Mucosa of stomach (tissue), 1 donor: ENCODE data around the gene STK11.

ENCODE experiments used
- H3K27me3 ChIP-seq: one replicate; pipeline ENCODE4 v1.7.0; 2013; ENCODE audit warnings: mild to moderate bottlenecking, low read length; ENCODE audit not compliant: control insufficient read depth, insufficient read depth
- H3K36me3 ChIP-seq: one replicate; pipeline ENCODE4 v1.7.0; 2013; ENCODE audit warnings: low read length; ENCODE audit not compliant: control insufficient read depth, insufficient read depth
- H3K4me1 ChIP-seq: one replicate; pipeline ENCODE4 v1.7.0; 2013; ENCODE audit warnings: mild to moderate bottlenecking, low read length; ENCODE audit not compliant: control insufficient read depth, insufficient read depth
- H3K4me3 ChIP-seq: one replicate; pipeline ENCODE4 v1.7.0; 2013; ENCODE audit warnings: low read length
- H3K9ac ChIP-seq: one replicate; pipeline ENCODE4 v1.7.0; 2013; ENCODE audit warnings: mild to moderate bottlenecking, low read length, moderate library complexity
- H3K9me3 ChIP-seq: one replicate; pipeline ENCODE4 v1.7.0; 2013; ENCODE audit warnings: mild to moderate bottlenecking, low read length, moderate library complexity; ENCODE audit not compliant: control insufficient read depth
- donor health status: Pancreatic carcinoma.

The STK11 gene

GRCh38 chr19:1226227-1226518 lies 20.6 kb downstream of the STK11 start:
- Histone ChIP-seq H3K27me3 (no peaks in the 10 kb centered on the region), H3K9ac (no peak overlapping the region), H3K36me3 (peaks cover 7% of the 10 kb centered on the region), H3K9me3 (no peaks in the 10 kb centered on the region), H3K4me1 (peaks cover 3% of the 10 kb centered on the region), H3K4me3 (no peak overlapping the region)

GRCh38 chr19:1226522-1227303 lies 21.1 kb downstream of the STK11 start:
- H3K36me3 ChIP-seq = peaks cover 7% of the 10 kb centered on the region
- H3K9ac ChIP-seq = no peak overlapping the region
- no peaks in the 10 kb centered on the region for H3K27me3 ChIP-seq
- no peak overlapping the region for H3K4me3 ChIP-seq
- peaks cover 7% of the 10 kb centered on the region for H3K4me1 ChIP-seq
- no peaks in the 10 kb centered on the region for H3K9me3 ChIP-seq

- H3K4me3 ChIP-seq = no peak overlapping the region
- H3K9ac ChIP-seq = no peak overlapping the region
- H3K9me3 ChIP-seq = no peaks in the 10 kb centered on the region
- H3K36me3 ChIP-seq = peaks cover 7% of the 10 kb centered on the region
- peaks cover 2% of the 10 kb centered on the region for H3K27me3 ChIP-seq
- H3K4me1 ChIP-seq = peaks cover 15% of the 10 kb centered on the region
Measured at GRCh38 chr19:1227304-1228054, 21.9 kb downstream of the STK11 start.

- Histone ChIP-seq H3K36me3 (no peaks in the 10 kb centered on the region), H3K9ac (no peak overlapping the region), H3K4me1 (peaks cover 23% of the 10 kb centered on the region), H3K27me3 (peaks cover 5% of the 10 kb centered on the region), H3K9me3 (no peaks in the 10 kb centered on the region), H3K4me3 (no peak overlapping the region)
Measured at GRCh38 chr19:1228161-1228957, 22.8 kb downstream of the STK11 start.

GRCh38 chr19:1229056-1229923 lies 23.7 kb downstream of the STK11 start:
- Histone ChIP-seq H3K4me1 (peaks cover 28% of the 10 kb centered on the region), H3K9ac (no peak overlapping the region), H3K4me3 (no peak overlapping the region), H3K36me3 (no peaks in the 10 kb centered on the region), H3K27me3 (peaks cover 5% of the 10 kb centered on the region), H3K9me3 (no peaks in the 10 kb centered on the region)

- H3K36me3 ChIP-seq = no peaks in the 10 kb centered on the region
- H3K4me3 ChIP-seq = no peak overlapping the region
- H3K27me3 ChIP-seq = peaks cover 5% of the 10 kb centered on the region
- H3K9me3 ChIP-seq = no peaks in the 10 kb centered on the region
- H3K4me1 ChIP-seq = peaks cover 31% of the 10 kb centered on the region
- H3K9ac ChIP-seq = no peak overlapping the region
Measured at GRCh38 chr19:1229924-1230782, 24.6 kb downstream of the STK11 start.

GRCh38 chr19:1230783-1231489 lies 25.4 kb downstream of the STK11 start:
- peaks cover 10% of the 10 kb centered on the region for H3K27me3 ChIP-seq
- H3K4me1 ChIP-seq = peaks cover 31% of the 10 kb centered on the region
- H3K9me3 ChIP-seq = no peaks in the 10 kb centered on the region
- no peaks in the 10 kb centered on the region for H3K36me3 ChIP-seq
- no peak overlapping the region for H3K9ac ChIP-seq
- no peak overlapping the region for H3K4me3 ChIP-seq

- peaks cover 17% of the 10 kb centered on the region for H3K27me3 ChIP-seq
Measured at GRCh38 chr19:1231729-1232637, 26.4 kb downstream of the STK11 start.

GRCh38 chr19:1232652-1233072 lies 27.1 kb downstream of the STK11 start:
- H3K36me3 ChIP-seq = no peaks in the 10 kb centered on the region
- H3K9me3 ChIP-seq = no peaks in the 10 kb centered on the region
- peaks cover 31% of the 10 kb centered on the region for H3K4me1 ChIP-seq
- no peak overlapping the region for H3K9ac ChIP-seq
- peaks cover 23% of the 10 kb centered on the region for H3K27me3 ChIP-seq
- H3K4me3 ChIP-seq = no peak overlapping the region

More at GRCh38 chr19:1231729-1232637, 26.4 kb downstream of the STK11 start:
- H3K4me3 ChIP-seq = no peak overlapping the region
- H3K36me3 ChIP-seq = no peaks in the 10 kb centered on the region
- peaks cover 31% of the 10 kb centered on the region for H3K4me1 ChIP-seq
- H3K9me3 ChIP-seq = no peaks in the 10 kb centered on the region
- peak overlapping the region; percentile 12 for H3K9ac ChIP-seq
